ENCODE data around the gene AQP3.

DNA sequence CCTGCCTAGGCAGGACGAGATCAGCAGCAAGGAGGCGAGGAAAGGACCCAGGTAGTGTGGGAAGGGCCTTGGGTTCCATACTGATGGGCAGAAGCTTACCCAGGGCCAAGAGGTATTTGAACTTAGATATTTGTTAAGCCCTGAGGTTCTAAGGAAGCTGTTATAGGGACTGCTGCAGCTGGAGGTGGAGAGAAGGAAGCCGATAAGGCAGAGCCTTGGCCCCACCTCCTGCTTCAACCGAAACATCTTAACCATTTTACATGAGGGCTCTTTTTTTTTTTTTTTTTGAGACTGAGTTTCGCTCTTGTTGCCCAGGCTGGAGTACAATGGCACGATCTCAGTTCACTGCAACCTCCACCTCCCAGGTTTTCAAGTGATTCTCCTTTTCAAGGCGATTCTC, 8.6 kb upstream of the AQP3 start:
- TF ChIP-seq, protein P1, sequence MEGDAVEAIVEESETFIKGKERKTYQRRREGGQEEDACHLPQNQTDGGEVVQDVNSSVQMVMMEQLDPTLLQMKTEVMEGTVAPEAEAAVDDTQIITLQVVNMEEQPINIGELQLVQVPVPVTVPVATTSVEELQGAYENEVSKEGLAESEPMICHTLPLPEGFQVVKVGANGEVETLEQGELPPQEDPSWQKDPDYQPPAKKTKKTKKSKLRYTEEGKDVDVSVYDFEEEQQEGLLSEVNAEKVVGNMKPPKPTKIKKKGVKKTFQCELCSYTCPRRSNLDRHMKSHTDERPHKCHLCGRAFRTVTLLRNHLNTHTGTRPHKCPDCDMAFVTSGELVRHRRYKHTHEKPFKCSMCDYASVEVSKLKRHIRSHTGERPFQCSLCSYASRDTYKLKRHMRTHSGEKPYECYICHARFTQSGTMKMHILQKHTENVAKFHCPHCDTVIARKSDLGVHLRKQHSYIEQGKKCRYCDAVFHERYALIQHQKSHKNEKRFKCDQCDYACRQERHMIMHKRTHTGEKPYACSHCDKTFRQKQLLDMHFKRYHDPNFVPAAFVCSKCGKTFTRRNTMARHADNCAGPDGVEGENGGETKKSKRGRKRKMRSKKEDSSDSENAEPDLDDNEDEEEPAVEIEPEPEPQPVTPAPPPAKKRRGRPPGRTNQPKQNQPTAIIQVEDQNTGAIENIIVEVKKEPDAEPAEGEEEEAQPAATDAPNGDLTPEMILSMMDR (IDR thresholded peaks at IDR 0.05; ENCODE audit: low read depth, low read length) = no peak
- no peak for TF ChIP-seq EZH2phosphoT487 (IDR thresholded peaks at IDR 0.05; ENCODE audit: low read depth)

Measured in OCI-LY3 (cell line).